ENCODE results near the gene PRSS38. TPM values are rescaled to one million over a fixed set of nuclear protein-coding genes. Genes with fewer than 3 reads are reported as not detected.

PRSS38 gene
- total and polyA plus RNA-seq, 2 donors from 2014 or later = not detected

GRCh38 chr1:227792216-227793078 lies 23.0 kb upstream of the PRSS38 start:
- H3K27ac ChIP-seq (ENCODE audit: low read depth in 2 of 2, low read length in 2 of 2) = no peak overlapping the region
- no peaks in the 10 kb centered on the region for H3K9me3 ChIP-seq (ENCODE audit: control insufficient read depth in 2 of 3, insufficient read depth in 1 of 3, low read length in 3 of 3)
- no peak for TF ChIP-seq CTCF (IDR thresholded peaks at IDR 0.05; ENCODE audit: borderline replicate concordance, extremely low read depth, insufficient read depth)
- no peak overlapping the region for H3K4me3 ChIP-seq (ENCODE audit: low read length in 3 of 3)
- H3K27me3 ChIP-seq (ENCODE audit: control insufficient read depth, insufficient read depth, low read length) = no peaks in the 10 kb centered on the region
- H3K4me1 ChIP-seq (ENCODE audit: control insufficient read depth in 2 of 3, insufficient read depth in 2 of 3, low read depth in 1 of 3, low read length in 3 of 3) = no peaks in the 10 kb centered on the region
- H3K9ac ChIP-seq (ENCODE audit: low read length in 3 of 3) = no peak overlapping the region
- DNase-seq (no peak), FAIRE-seq (no peak)
- no peaks in the 10 kb centered on the region for H3K36me3 ChIP-seq (ENCODE audit: control insufficient read depth in 2 of 3, insufficient read depth in 3 of 3, low read length in 3 of 3)
- intact Hi-C loops (cut with DNase I) = no loop called here

- intact Hi-C loops (cut with DNase I) = no loop called here
- Histone ChIP-seq H3K27ac (ENCODE audit: low read depth in 2 of 2, low read length in 2 of 2) (no peak overlapping the region), H3K9ac (ENCODE audit: low read length in 3 of 3) (no peak overlapping the region), H3K36me3 (ENCODE audit: control insufficient read depth in 2 of 3, insufficient read depth in 3 of 3, low read length in 3 of 3) (no peaks in the 10 kb centered on the region), H3K9me3 (ENCODE audit: control insufficient read depth in 2 of 3, insufficient read depth in 1 of 3, low read length in 3 of 3) (no peaks in the 10 kb centered on the region), H3K4me1 (ENCODE audit: control insufficient read depth in 2 of 3, insufficient read depth in 2 of 3, low read depth in 1 of 3, low read length in 3 of 3) (no peaks in the 10 kb centered on the region), H3K4me3 (ENCODE audit: low read length in 3 of 3) (no peak overlapping the region), H3K27me3 (ENCODE audit: control insufficient read depth, insufficient read depth, low read length) (no peaks in the 10 kb centered on the region)
- no peak for TF ChIP-seq CTCF (IDR thresholded peaks at IDR 0.05; ENCODE audit: borderline replicate concordance, extremely low read depth, insufficient read depth)
- no peak for FAIRE-seq
- DNase-seq = peak in 1 of 5 donors; percentile 63
These were observed 22.2 kb upstream of the PRSS38 start for GRCh38 chr1:227793079-227793947.

- no peaks in the 10 kb centered on the region for H3K27me3 ChIP-seq (ENCODE audit: control insufficient read depth, insufficient read depth, low read length)
- no peaks in the 10 kb centered on the region for H3K4me1 ChIP-seq (ENCODE audit: control insufficient read depth in 2 of 3, insufficient read depth in 2 of 3, low read depth in 1 of 3, low read length in 3 of 3)
- H3K9ac ChIP-seq (ENCODE audit: low read length in 3 of 3) = no peak overlapping the region
- H3K9me3 ChIP-seq (ENCODE audit: control insufficient read depth in 2 of 3, insufficient read depth in 1 of 3, low read length in 3 of 3) = no peaks in the 10 kb centered on the region
- FAIRE-seq (no peak), DNase-seq (peak; percentile 73 to 85 (median 75))
- H3K27ac ChIP-seq (ENCODE audit: low read depth in 2 of 2, low read length in 2 of 2) = no peak overlapping the region
- intact Hi-C loops (cut with DNase I) = no loop called here
- no peak for TF ChIP-seq CTCF (IDR thresholded peaks at IDR 0.05; ENCODE audit: borderline replicate concordance, extremely low read depth, insufficient read depth)
- H3K4me3 ChIP-seq (ENCODE audit: low read length in 3 of 3) = no peak overlapping the region
- no peaks in the 10 kb centered on the region for H3K36me3 ChIP-seq (ENCODE audit: control insufficient read depth in 2 of 3, insufficient read depth in 3 of 3, low read length in 3 of 3)
These were observed 21.3 kb upstream of the PRSS38 start for GRCh38 chr1:227793948-227794816.
